Eye (tissue), 1 donor: ENCODE measurements around the gene CCDC97.
"Not testable (repeated sequence)": the region's sequence is repeated elsewhere in the genome, so short reads cannot be mapped to it uniquely, and the experiment has no call there.

Experiments used
- DNase-seq: peaks from one replicate; pipeline ENCODE4 v3.0.0-alpha.2; 2015

Gene CCDC97

GRCh38 chr19:41341669-41342490 lies 31.9 kb downstream of the CCDC97 start:
- no peak for DNase-seq

- no peak for DNase-seq
These were observed 34.2 kb downstream of the CCDC97 start for GRCh38 chr19:41344162-41344561.

- DNase-seq: not testable (repeated sequence)
These were observed 36.9 kb downstream of the CCDC97 start for GRCh38 chr19:41346916-41347315.

- peak; percentile 22 for DNase-seq
These were observed 40.9 kb downstream of the CCDC97 start for GRCh38 chr19:41350735-41351338.

- DNase-seq: peak; percentile 42
These were observed 41.6 kb downstream of the CCDC97 start for GRCh38 chr19:41351339-41352245.

- DNase-seq: no peak
These were observed 42.3 kb downstream of the CCDC97 start for GRCh38 chr19:41352279-41352608.

- peak; percentile 76 for DNase-seq
These were observed 42.9 kb downstream of the CCDC97 start for GRCh38 chr19:41352609-41353465.

- peak; percentile 84 for DNase-seq
These were observed 43.7 kb downstream of the CCDC97 start, which contains the start of gene TGFB1 for GRCh38 chr19:41353466-41354342. Gene TGFB1 (minus strand): TSS chr19:41353922. CDS start chr19:41353044, 878 bp downstream.

GRCh38 chr19:41354343-41354953 lies 44.5 kb downstream of the CCDC97 start:
- DNase-seq: no peak

GRCh38 chr19:41355035-41355434 lies 45.1 kb downstream of the CCDC97 start:
- no peak for DNase-seq

- DNase-seq: no peak
These were observed 45.8 kb downstream of the CCDC97 start for GRCh38 chr19:41355802-41356201.

GRCh38 chr19:41356984-41357739 lies 47.2 kb downstream of the CCDC97 start:
- DNase-seq: no peak

GRCh38 chr19:41357746-41358145 lies 47.8 kb downstream of the CCDC97 start:
- no peak for DNase-seq

GRCh38 chr19:41359741-41360140 lies 49.8 kb downstream of the CCDC97 start:
- no peak for DNase-seq

- DNase-seq: no peak
These were observed 52.3 kb downstream of the CCDC97 start for GRCh38 chr19:41362143-41362847.

GRCh38 chr19:41363371-41363752 lies 53.4 kb downstream of the CCDC97 start:
- no peak for DNase-seq

- DNase-seq: peak; percentile 99
These were observed 54.0 kb downstream of the CCDC97 start, which contains the start of gene B9D2 for GRCh38 chr19:41363753-41364523. Gene B9D2 (minus strand): TSS chr19:41364149. CDS start chr19:41363519, 630 bp downstream.
